Cerebellar cortex (tissue), 1 donor: ENCODE results near the gene TRPM5.

ENCODE experiments used
- DNase-seq: peaks from one replicate; pipeline ENCODE4 v3.0.0-alpha.2; 2015; ENCODE audit warnings: low spot score

The TRPM5 gene

GRCh38 chr11:2402890-2403645 lies 41.2 kb downstream of the TRPM5 start:
- no peak for DNase-seq

GRCh38 chr11:2402106-2402505 lies 42.2 kb downstream of the TRPM5 start:
- DNase-seq, result no peak

GRCh38 chr11:2401436-2401984 lies 42.8 kb downstream of the TRPM5 start:
- no peak for DNase-seq

- DNase-seq, result no peak
These were observed 43.4 kb downstream of the TRPM5 start for GRCh38 chr11:2400762-2401435.

- peak; percentile 100 for DNase-seq
These were observed 44.1 kb downstream of the TRPM5 start, which contains the start of gene TSSC4 for GRCh38 chr11:2400069-2400761. Gene TSSC4, plus strand, starts transcription at chr11:2400750. Its CDS starts 1,884 bp downstream, at chr11:2402634.

GRCh38 chr11:2399488-2400068 lies 44.7 kb downstream of the TRPM5 start:
- DNase-seq, result peak; percentile 40

- no peak for DNase-seq
These were observed 45.5 kb downstream of the TRPM5 start for GRCh38 chr11:2398664-2399355.

GRCh38 chr11:2397005-2397404 lies 47.3 kb downstream of the TRPM5 start:
- DNase-seq, result no peak

- DNase-seq, result no peak
These were observed 47.8 kb downstream of the TRPM5 start for GRCh38 chr11:2396471-2396870.

GRCh38 chr11:2395856-2396255 lies 48.5 kb downstream of the TRPM5 start:
- DNase-seq, result no peak

- no peak for DNase-seq
These were observed 49.0 kb downstream of the TRPM5 start for GRCh38 chr11:2395211-2395730.

- no peak for DNase-seq
These were observed 49.6 kb downstream of the TRPM5 start for GRCh38 chr11:2394818-2395105.
